Measurements from ENCODE around the gene SNX27.
"Not testable (repeated sequence)": the region's sequence is repeated elsewhere in the genome, so short reads cannot be mapped to it uniquely, and the experiment has no call there.

- TF ChIP-seq POLR2AphosphoS5, POLR2A, CTCF (IDR thresholded peaks at IDR 0.05): not testable (repeated sequence)
Measured at GRCh38 chr1:151670036-151670675, 58.3 kb downstream of the SNX27 start.
